Measurements from ENCODE around the gene GNB1L.

Gene GNB1L

GRCh38 chr22:19821523-19822300 lies 33.0 kb downstream of the GNB1L start:
- no peak for DNase-seq

GRCh38 chr22:19820880-19821522 lies 33.7 kb downstream of the GNB1L start:
- DNase-seq: peak; percentile 16

- DNase-seq: no peak
Measured at GRCh38 chr22:19819911-19820879, 34.5 kb downstream of the GNB1L start.

GRCh38 chr22:19819208-19819910 lies 35.3 kb downstream of the GNB1L start:
- no peak for DNase-seq

GRCh38 chr22:19818324-19819207 lies 36.1 kb downstream of the GNB1L start:
- peak; percentile 2 for DNase-seq

GRCh38 chr22:19816372-19817119 lies 38.1 kb downstream of the GNB1L start:
- no peak for DNase-seq

- DNase-seq: no peak
Measured at GRCh38 chr22:19815823-19816290, 38.8 kb downstream of the GNB1L start.

GRCh38 chr22:19815093-19815822 lies 39.4 kb downstream of the GNB1L start:
- no peak for DNase-seq

GRCh38 chr22:19814428-19814827 lies 40.2 kb downstream of the GNB1L start:
- DNase-seq: no peak

GRCh38 chr22:19812910-19813309 lies 41.8 kb downstream of the GNB1L start:
- DNase-seq: no peak

- DNase-seq: peak; percentile 1
Measured at GRCh38 chr22:19811811-19812771, 42.6 kb downstream of the GNB1L start.

GRCh38 chr22:19811211-19811621 lies 43.5 kb downstream of the GNB1L start:
- no peak for DNase-seq

- peak; percentile 43 for DNase-seq
Measured at GRCh38 chr22:19810381-19811201, 44.1 kb downstream of the GNB1L start.

GRCh38 chr22:19809741-19810140 lies 44.9 kb downstream of the GNB1L start:
- DNase-seq: no peak

GRCh38 chr22:19808873-19809478 lies 45.7 kb downstream of the GNB1L start:
- no peak for DNase-seq

GRCh38 chr22:19807914-19808872 lies 46.5 kb downstream of the GNB1L start:
- no peak for DNase-seq
